DLD1 (cell line): ENCODE measurements around the gene TSHZ3.

Source experiments
- in situ Hi-C: cut with HindIII; loops from 2 replicates; pipeline ENCODE4 v1.10.0; 2017; ENCODE audit warnings: low sequenced_read_pairs

TSHZ3 gene

DNA sequence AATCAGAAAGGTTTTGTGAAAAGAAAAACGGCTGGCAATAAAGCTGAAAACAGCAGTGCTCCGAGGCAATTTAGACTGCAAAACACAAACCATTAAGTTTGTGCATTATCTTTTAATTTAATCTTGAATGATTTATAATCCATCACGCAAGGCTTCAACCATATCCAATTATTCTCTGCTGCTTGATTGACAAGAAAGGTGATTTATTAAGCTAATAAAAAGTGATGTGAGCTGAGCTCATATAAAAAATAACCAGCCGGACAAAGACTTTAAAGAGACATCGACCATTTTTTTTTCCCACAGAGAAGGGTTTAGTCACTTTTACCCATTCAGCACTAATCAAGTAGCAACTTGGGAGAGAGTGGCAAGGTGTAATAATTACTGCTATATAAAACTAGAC lies 33.6 kb downstream of the TSHZ3 start:
- in situ Hi-C loops, result no loop called here

DNA sequence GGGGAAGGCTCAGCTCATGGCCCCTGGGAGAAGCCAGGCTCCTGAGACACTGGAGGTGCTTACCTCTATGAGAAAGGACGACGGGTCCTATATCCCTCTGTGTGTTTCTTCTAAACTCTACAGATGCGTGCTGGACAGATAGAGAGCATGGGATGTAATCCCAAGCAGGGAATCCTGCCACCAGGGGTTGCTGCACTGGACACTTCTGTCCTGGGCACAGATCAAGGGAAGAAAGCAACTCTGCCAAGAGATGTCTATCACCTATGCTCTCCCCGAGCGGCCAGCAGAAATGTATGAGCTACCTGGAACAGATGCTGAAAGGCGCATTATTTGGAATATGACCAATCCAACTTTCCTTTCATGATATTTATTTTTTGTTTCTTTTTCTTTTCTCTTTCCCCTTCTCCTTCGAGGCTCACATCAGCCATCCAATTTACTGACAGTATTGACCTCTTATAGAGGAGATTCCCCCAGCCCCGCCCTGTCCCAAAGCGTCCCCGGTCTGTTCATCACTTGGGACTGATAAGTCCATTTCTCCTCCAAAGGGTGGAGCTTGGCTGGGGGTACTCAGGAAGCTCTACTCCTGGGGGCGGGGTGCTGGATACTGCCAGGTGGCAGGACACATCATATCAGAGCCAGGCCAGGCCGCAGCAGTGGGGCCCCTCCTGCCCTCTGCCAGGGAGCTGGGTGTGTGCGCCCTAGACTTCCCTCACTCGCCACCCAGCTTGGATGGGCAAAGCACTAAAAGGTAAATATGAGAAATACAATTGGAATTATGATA lies 34.2 kb downstream of the TSHZ3 start:
- in situ Hi-C loops, result no loop called here

DNA sequence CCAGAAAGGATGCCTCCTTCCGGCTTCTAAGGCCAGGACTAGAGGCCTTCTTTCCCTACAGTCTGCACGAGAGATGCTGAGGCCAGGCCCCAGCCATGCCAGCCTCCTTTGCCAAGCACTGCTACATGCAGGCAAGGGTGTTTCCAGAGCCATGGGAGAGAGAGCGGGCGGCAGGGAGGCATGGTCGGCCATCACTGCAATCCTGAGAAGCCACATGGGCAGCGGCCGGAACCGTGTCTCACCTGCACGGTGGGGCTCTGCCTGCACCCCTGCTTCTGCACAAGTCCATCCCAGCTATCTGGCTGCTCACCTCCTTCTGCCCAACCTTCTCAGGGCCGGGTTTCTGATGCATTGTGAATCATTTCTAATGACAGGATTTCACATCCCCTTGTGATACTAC lies 35.1 kb downstream of the TSHZ3 start:
- in situ Hi-C loops, result no loop called here

DNA sequence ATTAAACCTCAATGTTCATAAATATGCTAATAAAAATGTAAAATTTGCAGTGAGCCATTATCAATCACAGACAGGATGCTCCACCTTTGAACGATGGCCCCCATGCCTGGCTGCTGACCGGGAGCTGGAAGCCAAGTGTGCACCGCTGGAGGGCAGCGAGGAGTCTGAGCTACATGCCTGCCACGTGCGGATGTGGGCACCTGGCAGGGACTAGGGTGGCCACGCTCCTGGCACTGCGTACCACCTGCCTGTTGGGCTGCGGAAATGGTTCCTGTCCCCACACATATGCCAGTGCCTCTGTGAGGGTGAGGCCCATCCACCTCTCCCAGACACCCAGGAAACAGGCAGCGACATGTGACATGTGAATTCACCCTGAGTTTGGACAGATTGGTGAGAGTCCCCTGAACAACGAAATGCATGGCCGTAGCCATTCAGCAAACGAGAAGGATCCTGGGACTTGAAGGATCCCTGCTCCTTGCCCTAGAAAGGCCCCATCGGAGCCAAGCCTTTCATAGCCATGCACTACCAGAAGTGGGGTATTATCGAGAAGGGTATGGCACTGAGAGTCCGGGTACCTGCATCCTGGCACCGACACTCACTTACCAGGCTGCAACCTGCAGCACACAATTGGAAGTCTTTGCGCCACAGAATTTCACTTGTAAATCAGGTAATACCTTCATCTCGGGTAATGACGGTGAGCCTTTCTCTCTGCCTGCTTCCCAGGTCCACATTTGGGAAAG lies 35.8 kb downstream of the TSHZ3 start:
- in situ Hi-C loops, result no loop called here

DNA sequence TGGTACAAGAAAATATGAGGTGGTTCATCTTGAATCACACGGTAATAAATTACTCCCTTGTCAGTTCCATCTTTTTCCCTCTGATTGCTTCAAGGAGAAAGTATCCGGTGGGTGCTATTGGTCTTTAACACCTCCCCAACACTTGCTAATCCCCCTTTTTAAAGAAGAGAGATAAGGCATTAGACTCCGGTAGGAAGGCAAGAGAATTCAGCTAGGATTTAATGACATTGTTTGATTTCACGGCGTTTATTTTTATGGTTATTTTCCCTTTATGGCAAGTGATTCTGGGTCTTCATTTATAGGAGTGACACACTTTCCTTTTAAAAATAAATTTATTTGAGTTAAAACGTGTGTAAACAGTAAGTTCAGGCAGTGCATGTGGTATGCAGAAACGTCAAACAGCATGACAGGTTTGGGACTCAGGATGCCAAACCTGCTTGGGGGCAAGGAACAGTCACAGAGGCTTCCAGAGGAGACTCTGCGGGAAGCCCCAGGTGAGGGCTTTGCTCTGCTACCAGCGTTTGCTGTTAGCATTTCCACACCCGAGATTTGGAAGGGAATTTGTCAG lies 36.5 kb downstream of the TSHZ3 start:
- in situ Hi-C loops, result no loop called here

DNA sequence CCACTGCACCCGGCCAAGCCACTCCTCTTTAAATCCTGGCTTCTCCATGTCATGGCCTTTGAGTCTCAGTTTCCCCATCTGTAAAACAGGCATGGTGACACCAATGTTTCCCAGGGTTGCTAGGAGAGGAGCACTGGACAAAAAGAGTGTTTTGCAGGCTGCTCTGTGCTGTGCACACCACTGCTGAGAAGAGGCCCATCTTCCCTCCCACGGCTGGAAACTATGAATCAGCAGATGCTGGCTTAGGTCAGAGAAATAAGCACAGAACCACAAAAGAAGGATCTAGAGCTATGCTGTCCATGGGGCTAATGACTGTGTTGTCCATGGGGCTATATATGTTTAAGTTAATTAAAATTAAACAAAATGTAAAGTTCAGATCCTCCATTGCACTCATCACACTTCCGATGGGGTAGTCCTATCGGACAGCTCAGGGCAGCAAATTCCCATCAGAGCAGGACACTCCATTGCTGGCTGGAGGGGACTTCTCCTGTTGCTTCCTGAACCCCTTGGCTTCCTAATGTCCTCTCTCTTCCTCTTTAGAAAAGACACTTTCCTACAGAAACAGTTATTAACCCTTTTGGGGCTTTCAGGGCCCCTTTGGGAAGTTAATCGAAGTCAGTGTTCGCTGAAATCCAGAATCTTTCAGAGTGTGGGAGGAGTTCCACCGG lies 37.1 kb downstream of the TSHZ3 start:
- in situ Hi-C loops, result no loop called here

DNA sequence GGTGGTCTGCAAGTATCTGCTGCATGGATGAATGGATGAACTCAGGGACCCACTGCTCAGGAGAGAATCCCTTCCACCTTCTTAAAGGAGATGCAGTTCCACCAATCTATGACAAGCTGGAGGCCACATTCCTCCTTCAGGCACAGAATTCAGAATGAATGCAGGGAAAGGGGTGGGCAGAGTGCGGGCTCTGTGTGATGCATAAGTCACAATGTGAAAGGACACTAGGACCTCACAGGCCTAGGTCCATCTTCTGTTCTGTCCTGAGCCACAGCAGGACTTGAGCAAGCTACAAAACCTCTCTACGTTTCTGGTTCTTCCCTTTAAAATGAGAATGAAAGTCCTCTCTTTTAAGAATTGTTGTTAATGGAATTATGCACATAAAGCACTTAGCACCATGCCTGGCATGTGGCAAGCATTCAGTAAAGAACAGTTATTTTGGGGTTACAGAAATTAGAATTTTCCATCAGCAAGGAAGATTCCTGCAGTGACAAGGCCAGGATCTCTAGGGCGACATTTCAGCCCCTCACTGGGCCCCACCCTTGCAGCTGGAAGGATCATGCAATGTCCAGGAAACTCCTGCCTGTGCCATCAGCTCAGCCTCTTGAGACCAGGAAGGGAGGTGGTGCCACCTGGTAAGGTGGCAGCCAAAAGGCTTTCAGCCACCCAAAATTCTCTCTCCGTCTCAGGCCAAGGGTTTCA lies 38.7 kb downstream of the TSHZ3 start:
- in situ Hi-C loops, result no loop called here

DNA sequence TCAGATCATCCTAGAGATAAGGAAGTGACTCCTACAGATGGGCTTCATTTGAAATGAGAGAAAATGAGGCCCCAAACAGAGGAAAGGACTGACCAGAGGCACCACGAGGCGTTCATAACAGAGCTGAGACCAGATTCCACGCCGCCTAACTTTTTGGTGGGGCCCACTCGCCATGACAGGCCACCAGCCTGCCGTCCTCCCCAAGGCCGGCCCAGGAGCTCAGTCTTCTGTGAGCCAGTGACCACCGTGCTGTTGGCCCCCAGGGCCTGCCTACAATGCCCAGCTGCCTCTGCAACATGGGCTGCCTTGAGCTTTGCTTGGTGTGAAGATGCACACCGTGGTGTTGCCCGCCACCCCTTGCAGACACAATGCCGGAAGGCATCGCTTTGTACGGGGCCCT lies 40.5 kb downstream of the TSHZ3 start:
- in situ Hi-C loops, result no loop called here

DNA sequence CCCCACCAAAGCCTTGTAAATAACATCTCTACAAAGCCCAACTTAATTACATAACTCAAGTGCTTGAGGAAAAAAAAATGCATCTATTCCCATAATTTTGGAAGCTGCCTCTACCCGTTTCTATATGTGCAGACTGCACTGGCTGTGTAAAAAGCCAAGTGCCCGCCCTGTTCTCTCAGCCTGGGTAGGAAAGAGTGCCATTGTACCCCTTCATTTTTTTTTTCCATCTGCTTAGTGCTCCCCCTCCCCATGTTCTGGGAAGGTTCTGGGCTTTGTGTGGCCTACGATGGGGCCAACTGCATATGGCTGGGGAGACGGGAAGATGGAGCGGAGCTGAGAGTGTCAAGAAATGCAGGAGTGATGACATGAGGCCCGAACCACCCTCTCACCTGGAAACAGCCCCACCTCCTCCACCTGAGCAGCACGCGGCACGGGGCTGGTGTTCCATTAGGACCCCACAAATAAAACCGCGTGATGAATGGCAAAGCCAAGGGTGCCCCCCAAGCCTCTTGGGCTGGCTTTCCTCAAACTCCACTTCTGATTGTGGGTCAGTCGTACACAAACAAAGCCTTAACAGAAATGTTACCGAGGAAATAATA lies 42.1 kb downstream of the TSHZ3 start:
- in situ Hi-C loops, result no loop called here

DNA sequence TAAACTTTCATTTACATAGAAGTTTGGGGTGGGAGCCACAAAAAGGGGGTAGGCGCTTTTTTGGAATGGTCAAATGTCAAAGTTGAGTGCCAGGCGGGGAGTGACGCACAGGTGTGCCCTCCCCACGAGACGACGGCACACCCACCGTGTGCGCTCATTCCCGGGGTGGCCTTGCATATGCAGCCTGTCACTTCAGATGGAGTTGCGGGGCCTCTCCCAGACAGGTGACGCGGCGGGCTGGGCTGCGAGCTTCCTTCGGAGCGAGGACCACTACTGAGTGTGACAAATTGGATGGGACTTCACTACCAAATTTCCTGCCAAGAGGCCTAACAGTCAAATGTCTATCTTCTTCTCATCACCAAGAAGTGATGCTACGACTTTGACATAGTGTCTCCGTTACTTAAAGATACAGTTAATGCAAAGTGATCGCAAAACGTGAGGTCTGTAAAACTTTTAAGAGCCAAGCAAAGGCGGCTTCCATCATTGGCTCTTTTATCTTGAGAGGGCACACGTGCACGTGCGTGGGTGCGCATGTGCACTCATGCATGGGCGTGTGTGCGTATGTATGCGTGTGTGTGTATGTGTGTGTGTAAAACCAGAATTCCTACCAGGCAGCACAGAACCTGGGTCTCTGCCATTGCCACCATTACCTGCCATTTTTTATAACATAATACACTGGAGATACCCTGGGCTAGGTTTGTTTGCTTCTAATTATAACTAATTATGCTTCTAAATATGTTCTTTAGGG lies 43.1 kb downstream of the TSHZ3 start:
- in situ Hi-C loops, result no loop called here

DNA sequence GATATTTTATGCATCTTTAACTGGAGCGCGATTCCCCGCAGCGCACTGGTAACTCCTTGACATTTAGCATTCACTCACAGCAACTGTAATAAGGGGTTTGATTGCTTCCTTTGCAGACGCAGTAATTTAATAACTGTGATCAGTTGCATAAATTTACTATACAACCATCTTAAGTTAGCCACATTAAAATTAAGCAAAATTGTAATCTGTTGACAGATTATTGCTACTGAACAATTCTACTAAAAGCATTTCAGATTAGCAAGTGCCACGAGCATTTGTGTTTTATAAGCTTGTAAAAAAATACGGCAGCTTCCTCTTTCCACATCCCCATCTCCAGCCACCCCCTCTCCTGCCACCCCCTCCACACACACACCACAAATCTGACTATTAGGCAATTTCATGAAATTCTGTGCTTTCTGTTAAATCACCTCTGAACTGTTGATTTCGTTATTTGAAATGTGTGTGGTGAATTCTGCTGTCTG lies 44.4 kb downstream of the TSHZ3 start:
- in situ Hi-C loops, result no loop called here

DNA sequence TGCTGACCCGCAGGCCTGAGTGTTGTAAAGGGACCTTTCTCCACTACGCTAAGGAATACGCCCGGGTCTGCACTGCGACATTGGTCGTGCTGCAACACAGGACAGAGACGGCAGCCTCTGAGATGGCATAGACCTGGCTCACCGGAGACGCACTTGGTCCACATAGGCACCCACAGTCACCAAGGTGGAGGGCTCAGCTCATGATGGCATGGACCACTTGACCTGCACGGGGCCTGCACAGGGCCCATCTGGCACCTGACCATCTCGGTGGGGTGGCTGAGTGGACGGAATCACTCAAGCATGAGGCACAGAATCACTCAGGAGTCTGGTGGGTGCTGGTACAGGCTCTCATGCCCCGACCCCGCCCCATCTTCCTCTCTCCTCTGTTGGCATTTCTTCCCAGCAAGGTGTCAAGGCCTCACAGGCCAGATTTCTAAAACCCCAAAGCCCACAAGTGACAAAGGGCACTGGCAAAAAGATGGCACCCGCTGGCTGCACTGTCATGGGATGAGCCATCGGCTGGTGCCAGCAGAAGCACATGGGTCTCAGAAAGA lies 45.9 kb downstream of the TSHZ3 start:
- in situ Hi-C loops, result no loop called here

DNA sequence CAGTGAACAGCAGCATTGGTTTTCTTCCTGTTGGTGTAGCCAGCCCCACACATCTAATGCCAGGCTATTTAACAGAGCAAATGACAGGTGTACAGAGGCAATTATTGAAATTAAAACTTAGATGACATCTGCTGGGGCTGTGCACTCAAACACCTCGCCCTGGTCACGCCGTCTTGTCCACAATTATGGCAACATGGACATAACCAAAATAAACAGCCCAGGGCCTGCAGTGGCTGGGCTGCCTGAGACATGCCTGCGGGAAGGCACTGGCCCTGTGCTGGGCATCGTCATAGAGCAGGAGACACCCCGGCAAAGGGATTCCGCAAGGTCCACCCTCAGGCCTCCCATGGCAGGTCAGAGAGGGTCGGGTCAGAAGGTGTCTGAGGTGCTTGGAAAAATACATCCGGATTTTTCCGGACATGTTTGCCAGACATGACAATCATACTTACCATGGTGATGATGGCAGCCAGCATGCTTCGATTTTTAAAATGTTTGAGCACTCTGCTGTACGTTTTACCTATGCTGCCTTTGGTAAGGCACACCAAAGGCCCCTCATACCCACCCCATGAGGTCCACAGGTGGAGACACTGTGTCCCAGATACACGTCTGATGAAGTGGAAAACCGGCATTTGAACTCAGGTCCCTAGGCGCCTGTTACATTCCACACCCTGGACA lies 47.8 kb downstream of the TSHZ3 start:
- in situ Hi-C loops, result no loop called here

DNA sequence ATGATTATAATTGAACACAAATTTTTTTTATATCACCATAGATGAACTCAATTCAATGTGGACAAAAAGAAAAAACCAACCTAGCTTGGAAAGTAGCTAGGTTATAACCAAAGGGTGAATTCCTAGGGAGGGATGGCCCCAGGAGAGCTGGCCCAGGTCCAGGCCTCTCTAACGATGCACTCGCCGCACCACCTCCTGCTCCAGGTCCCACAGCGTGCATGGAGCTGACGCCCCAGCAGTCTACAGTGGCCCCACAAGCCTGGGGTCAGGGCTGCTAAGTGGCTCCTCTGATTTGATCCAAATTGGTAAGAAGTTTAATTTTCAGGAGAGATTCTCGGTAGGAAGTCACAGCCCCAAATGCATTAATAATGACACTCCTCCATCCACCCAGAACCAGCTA lies 48.8 kb downstream of the TSHZ3 start:
- in situ Hi-C loops, result no loop called here

DNA sequence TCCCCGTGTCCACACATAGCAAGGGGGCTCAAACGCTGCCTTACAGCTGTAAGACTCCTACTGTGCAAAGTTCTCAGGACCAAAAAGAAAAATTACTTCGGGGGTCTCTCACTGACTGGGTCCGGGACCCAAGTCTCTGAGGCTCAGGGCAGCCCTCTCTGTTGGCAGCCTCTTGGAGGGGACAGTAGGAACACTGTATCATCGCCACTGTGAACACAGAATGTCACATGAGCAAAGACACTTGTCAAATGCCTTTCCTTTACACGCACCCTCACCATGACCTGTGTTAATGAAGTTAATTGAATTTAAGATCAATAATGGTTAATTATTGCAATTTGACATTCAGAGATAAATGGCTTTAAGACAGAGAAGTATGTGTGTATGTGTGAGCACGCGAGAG lies 49.6 kb downstream of the TSHZ3 start:
- in situ Hi-C loops, result no loop called here

DNA sequence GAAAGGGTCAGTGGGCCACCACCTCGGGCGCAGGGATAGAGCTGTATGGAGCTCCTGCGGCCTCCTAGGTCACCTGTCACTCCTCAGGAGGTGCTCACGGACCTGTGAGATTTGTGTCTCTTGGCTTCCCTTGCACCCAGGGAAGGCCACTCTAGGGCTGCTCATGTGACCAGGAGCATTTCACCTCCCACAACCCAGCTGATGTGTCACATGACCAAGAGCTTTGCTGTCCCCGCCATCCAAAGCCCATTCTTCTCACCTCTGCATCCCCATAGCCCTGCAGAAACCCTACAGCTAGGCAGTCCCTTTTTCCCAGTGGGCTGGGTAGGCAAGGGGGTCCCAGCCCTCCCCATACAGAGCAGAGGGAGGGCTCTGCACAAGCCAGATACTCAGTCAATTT lies 51.2 kb downstream of the TSHZ3 start:
- in situ Hi-C loops, result no loop called here

DNA sequence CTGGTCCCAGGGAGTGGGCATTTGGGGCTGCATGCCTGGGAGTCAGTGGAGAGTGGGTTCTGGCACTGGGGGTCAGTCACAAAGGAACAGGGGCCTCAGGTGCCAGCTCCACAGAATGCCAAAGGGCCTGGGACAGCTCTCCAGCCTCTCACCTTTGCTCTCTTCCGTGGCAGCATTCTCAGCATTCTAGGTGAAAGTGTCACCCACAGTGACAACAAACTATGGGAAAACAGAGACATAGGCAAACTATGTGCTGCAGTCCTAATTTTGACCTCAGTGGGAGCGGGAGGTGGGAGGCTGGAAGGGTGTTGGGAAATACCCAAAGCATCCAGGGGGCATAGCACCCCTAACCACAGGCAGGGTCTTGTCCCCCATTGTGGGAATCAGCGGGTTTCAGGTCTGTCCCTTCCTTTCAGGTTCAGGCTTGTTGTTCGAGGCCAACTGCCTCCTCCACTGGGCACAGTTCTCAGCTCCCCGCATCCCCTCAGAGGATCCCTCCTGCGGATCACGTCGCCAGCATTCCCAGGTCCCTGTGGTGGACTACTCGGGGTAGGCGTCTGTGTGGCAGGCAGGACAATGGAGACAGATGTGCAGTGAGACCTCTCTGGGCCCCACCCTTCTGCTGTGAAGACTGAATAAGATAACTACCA lies 52.4 kb downstream of the TSHZ3 start:
- in situ Hi-C loops, result no loop called here

DNA sequence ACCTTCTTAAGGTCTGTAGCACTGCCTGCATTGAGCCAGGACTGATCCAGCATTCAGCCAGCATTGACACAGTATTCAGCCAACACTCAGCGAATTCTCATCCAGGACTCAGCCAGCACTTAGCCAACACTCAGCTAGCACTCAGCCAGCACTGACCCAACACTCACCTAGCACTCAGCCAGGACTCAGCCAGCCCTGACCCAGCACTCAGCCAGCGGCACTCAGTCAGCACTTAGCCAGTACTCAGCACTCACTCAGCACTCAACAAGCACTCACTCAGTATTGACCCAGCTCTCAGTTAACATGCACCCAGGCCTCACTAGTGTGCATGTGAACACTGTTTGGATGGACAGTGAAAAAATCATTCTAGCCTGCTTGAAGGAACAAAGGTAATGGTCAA lies 55.0 kb downstream of the TSHZ3 start:
- in situ Hi-C loops, result no loop called here
